Activated naive CD4-positive, alpha-beta T cell treated with anti-CD3 and anti-CD28 coated beads, Interleukin-2, amount 50 U/mL, for 72 hours (primary cell): Measurements from ENCODE around the gene GRPR. TPM values are rescaled to one million over a fixed set of nuclear protein-coding genes. Genes with fewer than 3 reads are reported as not detected.
A peak's percentile ranks its signal among the peaks of the same experiment; 100 is the strongest.

Experiments used
- ATAC-seq, 2 donors: fragments of 150-1000 bp; cut with Tn5 transposase; 2 replicates each; pipeline ENCODE4 v1.10.0; 2021; ENCODE audit warnings: mild to moderate bottlenecking in 2 of 2, moderate library complexity in 2 of 2
- DNase-seq, 2 donors: peaks; one replicate each; pipeline ENCODE4 v3.0.0; 2021 to 2022; ENCODE audit warnings: low spot score in 2 of 2
- H3K27ac Mint-ChIP-seq, 2 donors: one replicate each; pipeline ENCODE4 v1.8.0; 2022; ENCODE audit warnings: mild to moderate bottlenecking in 2 of 2, mixed read lengths in 2 of 2
- H3K36me3 Mint-ChIP-seq, 2 donors: one replicate each; pipeline ENCODE4 v1.8.0; 2022; ENCODE audit warnings: mixed read lengths in 2 of 2
- H3K9me3 Mint-ChIP-seq, 2 donors: one replicate each; pipeline ENCODE4 v1.8.0; 2022; ENCODE audit warnings: mixed read lengths in 2 of 2
- total RNA-seq, 2 donors: library from RNA; stranded (reverse); gene quantifications; one replicate each; pipeline ENCODE4 v1.2.3, GENCODE V29; 2022

Gene GRPR
- total RNA-seq: not detected

DNA sequence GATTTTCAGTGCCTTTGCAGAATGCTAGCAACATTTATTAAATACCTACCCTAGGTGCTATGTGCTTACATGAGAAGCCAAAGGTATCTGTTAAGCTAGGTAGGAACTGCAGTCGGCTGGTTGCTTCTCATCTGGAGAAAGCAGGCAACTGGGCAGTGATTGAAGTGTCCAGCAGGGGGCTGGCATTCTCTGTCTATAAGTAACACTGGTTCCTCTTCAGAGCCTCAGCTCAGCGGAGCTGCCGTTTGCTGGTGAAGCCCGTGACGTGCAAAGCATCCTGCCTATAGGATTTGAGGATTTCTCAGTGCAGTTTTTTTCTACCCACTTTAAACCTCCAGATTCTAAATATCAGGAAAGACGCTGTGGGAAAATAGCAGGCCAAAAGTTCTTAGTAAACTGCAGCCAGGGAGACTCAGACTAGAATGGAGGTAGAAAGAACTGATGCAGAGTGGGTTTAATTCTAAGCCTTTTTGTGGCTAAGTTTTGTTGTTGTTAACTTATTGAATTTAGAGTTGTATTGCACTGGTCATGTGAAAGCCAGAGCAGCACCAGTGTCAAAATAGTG, at the start of gene GRPR:
TSS of gene GRPR (plus strand) at position 344 of the 565 bp plus-strand sequence. CDS start 389 bp downstream, outside the sequence.
- no peak within 1 kb of the TSS for H3K27ac Mint-ChIP-seq
- H3K36me3 Mint-ChIP-seq: peaks cover 0 to 5% of the 10 kb centered on the region in 2 donors
- peaks cover 0 to 4% of the 10 kb centered on the region in 2 donors for H3K9me3 Mint-ChIP-seq
- ATAC-seq (peak; percentile 65 to 76), DNase-seq (peak; percentile 25 to 54)

DNA sequence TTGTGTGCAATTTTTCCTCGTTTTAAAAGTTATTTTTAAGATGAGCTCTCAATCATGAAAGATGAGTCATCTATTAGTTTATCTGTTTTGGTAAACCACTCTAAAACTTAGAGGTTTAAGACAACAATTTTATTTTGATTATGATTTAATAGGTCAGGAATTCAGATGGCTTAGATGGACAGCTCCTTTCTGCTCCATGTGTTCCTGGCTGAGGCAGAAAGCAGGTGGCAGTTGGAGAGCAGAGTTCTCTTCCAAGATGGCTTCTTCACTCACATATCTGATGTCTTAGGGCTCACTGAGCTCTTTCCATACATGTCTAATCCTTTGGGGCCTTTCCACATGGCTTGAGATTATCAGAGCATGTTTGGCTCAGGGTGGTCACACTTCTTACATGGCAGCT, 48.3 kb upstream of the GRPR start:
- Mint-ChIP-seq H3K27ac (no peak overlapping the region), H3K36me3 (no peaks in the 10 kb centered on the region), H3K9me3 (no peaks in the 10 kb centered on the region)
- no peak for ATAC-seq
- no peak for DNase-seq

DNA sequence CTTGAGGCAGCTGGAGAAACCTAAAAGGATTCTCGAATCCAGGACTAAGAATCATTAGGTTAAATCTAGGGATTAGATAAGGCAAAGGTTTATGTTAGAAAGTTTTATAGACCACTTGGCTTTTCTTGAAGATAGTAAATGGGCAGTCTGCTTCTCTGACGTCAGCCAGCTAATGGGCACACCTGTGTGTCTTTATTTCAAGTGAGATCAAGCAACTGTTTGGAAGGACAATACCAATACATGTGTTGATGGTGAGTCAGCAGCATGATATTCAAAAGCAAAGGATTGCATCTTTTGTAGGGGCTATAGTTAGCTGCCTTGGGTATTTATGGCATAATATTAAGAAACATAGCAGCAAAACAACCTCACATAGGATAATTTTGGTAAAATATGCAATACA, 46.5 kb upstream of the GRPR start:
- no peak for ATAC-seq
- no peaks in the 10 kb centered on the region for H3K36me3 Mint-ChIP-seq

DNA sequence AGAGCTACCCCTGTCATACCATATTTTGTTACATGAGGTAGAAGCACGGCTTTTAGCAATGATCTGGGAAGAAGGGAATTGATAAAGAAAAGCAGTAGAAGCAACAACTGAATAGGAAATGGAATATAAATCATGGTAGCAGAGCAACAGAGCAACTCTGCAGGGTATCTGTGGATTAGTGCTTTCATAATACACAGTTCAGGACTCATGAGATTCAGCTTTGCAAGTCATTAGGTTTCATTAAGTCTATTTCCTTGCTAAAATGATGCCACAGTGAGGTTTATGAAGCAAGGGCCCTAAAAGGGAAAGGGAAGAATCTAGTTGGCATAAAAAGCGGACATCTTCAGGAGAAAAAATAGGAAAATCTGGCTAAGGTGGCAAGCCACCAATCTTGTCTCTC, 45.6 kb upstream of the GRPR start:
- no peak for DNase-seq
- ATAC-seq: no peak
- H3K9me3 Mint-ChIP-seq: no peaks in the 10 kb centered on the region
- no peaks in the 10 kb centered on the region for H3K36me3 Mint-ChIP-seq
- H3K27ac Mint-ChIP-seq: no peak overlapping the region

More for the DNA sequence above, 46.5 kb upstream of the GRPR start:
- Mint-ChIP-seq H3K9me3 (no peaks in the 10 kb centered on the region), H3K27ac (no peak overlapping the region)
- no peak for DNase-seq

DNA sequence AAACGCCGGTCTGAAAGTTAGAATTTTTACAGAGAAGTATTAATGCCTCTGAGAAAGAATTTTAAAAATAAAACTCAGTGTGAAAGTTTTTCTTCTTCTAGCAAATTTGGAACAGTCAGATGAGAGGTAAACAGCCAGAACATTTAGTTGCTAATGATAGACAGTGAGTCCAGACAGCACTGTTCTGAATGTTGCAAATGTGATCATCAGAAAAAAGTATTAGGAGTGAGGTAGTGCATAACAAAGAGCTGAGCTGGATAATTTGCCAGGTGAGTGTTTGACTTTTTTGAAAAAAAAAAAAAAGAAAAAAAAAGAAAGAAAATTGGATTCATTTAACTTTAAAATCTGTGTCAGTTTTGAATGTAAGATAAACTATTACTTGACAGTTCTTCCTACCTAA, 42.0 kb upstream of the GRPR start:
- ATAC-seq: no peak
- Mint-ChIP-seq H3K36me3 (no peaks in the 10 kb centered on the region), H3K27ac (no peak overlapping the region), H3K9me3 (no peaks in the 10 kb centered on the region)
- no peak for DNase-seq

DNA sequence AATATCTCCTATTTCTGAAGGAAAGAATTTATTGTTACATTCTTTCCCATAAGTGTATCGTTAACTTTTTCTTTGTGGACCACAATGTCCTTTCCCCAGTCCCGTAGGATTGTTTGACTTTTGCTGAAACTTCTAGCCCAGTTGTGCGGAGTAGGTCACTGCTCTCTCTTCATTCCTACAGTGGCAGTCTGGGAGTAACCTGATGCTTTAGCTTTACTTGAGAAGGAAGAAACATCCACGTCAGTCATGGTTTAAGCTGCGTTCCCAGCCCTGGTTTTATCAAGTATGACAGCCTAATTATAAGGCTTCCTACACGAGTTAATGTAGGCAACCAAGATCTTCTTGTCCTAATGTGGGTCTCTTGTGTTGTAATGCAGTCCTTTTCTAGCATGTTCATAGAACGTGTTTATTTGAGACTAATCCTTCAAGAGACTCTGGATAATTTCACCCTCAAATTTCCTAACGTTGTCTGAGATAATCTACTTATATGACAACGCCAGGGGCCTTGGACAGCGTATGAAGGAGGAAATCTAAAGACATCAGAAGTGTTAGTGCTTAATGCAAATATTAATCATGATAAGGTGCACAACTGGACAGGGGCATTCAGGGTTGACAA, 40.8 kb upstream of the GRPR start:
- no peak overlapping the region for H3K27ac Mint-ChIP-seq
- no peak for ATAC-seq
- H3K9me3 Mint-ChIP-seq: no peaks in the 10 kb centered on the region
- DNase-seq: no peak
- no peaks in the 10 kb centered on the region for H3K36me3 Mint-ChIP-seq

DNA sequence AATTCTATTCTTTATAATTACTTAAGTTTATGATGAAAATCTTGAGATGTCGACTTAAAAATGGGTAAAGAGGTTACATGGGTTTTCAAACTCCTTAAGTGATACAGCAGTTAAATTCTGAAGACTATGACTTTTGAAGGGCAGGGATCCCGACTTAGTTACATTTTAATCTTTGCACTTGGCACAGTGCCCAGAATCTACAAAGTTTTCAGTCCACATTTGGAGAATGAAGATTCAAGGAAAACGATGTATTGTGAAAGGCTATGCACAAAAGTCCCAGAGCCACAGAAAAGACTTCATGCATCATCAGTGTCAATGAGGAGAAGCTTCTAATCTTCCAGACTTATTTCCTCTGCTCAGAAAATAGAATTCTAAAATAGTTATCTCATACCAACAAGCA, 36.3 kb upstream of the GRPR start:
- DNase-seq (no peak), ATAC-seq (no peak)
- no peak overlapping the region for H3K27ac Mint-ChIP-seq
- no peaks in the 10 kb centered on the region for H3K36me3 Mint-ChIP-seq
- H3K9me3 Mint-ChIP-seq: no peaks in the 10 kb centered on the region

DNA sequence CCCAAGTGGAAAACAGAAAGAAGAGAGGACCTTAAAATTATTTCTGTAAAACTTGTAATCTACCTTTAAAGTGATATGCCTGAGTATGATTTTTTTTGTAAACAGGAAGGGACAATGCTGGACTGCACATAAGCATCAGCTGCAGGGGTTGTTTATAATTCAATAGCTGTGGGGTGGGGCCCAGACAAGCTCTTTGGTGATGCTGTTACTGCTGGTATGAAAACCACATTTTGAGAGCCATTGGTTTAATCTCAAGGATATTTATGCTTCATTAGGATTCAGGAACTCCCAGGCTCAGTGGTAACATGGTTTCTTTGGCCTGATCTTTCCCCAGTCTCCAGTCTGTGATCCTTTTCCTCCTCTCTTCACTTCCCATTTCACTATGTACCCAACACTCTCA, 34.3 kb upstream of the GRPR start:
- no peak for DNase-seq
- ATAC-seq: no peak
- no peaks in the 10 kb centered on the region for H3K9me3 Mint-ChIP-seq
- no peaks in the 10 kb centered on the region for H3K36me3 Mint-ChIP-seq
- H3K27ac Mint-ChIP-seq: no peak overlapping the region

DNA sequence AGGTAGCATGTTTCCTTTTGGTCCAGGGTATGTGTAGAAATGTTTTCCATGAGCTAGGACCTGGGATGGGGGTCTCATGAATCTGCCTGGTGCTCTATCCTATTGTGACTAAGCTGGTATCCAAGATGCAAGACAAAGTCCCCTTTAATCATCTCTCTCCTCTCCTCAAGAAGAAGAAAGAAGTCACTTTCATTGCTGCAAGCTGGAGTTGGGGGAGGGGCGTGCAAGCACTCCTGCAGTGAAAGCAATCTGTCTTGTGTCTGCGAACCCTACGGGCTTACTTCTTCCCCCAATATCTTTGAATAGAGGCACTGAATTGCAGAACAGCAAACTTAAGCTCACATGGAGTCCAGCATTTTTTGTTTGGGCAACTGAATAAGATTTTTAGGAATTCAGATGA, 27.2 kb upstream of the GRPR start:
- no peak for DNase-seq
- ATAC-seq: no peak
- Mint-ChIP-seq H3K36me3 (no peaks in the 10 kb centered on the region), H3K9me3 (no peaks in the 10 kb centered on the region), H3K27ac (no peak overlapping the region)

DNA sequence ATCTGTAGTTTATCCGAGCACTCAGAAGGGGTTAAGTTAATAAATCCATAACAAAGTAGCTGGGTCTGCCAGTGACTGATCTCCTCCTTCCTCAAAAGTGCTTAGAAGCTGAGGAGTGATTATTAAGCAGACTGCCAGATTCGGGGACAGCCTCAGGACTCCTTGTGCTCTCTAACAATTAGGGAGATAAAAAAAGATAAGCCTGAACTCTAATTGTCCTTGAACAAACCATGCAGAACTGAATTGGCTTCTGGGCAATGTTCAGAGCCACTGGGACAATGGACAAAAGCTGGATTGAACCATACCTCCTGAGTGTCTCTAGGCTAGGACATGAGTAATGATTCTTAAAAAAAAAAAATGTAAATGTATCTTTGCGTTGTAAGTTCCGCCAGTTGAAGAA, 22.7 kb upstream of the GRPR start:
- ATAC-seq: no peak
- DNase-seq: no peak
- no peaks in the 10 kb centered on the region for H3K36me3 Mint-ChIP-seq
- no peaks in the 10 kb centered on the region for H3K9me3 Mint-ChIP-seq
- no peak overlapping the region for H3K27ac Mint-ChIP-seq

DNA sequence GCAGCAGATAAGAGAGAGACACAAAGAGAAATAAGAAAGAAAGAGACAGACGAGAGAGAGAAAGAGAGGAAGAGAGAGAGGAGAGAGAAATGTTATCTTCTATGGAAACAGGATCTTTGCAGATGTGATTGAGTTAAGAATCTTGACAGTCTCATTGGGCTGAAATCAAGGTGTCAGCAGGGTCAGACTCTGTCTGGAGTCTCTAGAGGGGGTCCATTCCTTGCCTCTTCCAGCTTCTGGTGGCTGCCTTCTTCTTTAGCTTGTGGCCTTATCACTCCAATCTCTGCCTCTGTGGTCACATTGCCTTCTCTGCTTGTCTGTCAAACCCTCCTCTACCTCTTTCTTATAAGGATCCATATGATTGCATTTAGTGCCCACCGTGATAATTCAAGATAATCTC, 21.8 kb upstream of the GRPR start:
- Mint-ChIP-seq H3K9me3 (no peaks in the 10 kb centered on the region), H3K27ac (no peak overlapping the region), H3K36me3 (no peaks in the 10 kb centered on the region)
- ATAC-seq (no peak), DNase-seq (no peak)

DNA sequence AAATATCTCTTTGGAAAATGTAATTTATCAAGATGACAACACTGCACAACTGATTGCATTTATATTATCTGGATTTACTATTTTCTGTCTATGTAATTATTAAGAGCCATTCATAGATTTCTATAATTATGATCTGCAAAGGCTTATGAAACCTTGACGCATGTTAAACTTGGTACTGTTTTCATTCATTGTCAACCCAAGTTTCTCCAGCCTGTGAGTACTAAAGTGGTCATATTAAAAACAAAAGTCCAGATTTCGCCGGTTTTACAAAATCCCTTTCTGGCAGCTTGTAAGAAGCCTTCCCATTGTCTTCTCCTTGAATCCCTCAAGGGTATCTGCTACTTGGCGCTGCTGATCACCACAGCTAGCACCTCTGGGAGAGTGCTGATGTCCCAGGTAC, 19.7 kb upstream of the GRPR start:
- H3K9me3 Mint-ChIP-seq: no peaks in the 10 kb centered on the region
- DNase-seq (no peak), ATAC-seq (no peak)
- no peaks in the 10 kb centered on the region for H3K36me3 Mint-ChIP-seq
- no peak overlapping the region for H3K27ac Mint-ChIP-seq

DNA sequence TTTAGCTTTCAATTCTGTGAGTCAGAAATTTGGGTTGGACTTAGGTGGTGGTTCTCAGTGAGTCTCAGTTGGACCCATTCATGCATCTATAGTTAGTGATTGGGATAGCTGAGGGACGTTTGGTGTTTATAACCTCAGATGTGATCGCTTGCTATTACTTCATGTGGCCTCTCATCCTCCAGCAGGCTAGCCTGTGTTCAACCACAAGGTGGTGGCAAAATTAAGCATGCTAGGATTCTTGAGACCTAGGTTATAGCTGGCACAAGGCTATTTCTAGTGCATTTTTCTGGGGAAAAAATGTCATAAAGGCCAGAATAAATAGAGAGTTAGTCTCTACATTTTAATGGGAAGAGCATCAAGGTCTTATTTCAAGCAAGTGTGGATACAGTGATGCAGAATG, 10.9 kb upstream of the GRPR start:
- no peak overlapping the region for H3K27ac Mint-ChIP-seq
- ATAC-seq (no peak), DNase-seq (no peak)
- no peaks in the 10 kb centered on the region for H3K9me3 Mint-ChIP-seq
- H3K36me3 Mint-ChIP-seq: no peaks in the 10 kb centered on the region

DNA sequence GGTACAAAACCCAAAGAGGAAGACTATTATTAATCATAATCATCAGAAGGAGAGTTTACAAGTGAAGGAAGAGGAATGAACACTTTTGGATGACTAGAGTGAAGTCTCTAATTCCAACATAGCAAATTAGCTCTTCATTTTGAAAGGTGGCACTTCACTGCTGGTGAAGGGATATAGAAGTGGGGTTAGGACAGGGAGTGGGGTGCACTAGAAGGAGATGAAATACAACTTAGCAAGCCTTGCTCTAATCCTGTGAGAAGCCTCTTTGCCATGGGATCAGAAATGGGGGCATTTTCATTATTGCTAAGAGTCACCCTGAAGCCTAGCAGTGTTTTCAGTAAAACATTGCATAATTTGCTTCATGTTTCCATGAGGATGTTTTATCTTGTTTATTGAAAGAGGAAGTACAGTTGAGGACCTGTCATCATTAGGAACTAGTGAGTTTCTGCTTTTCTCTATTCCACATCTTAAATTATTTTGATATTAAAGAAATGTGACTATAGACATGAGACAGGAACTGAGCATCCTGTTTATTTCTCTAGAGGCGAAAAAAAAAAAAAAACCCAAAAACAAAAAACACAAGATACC, 9.3 kb upstream of the GRPR start:
- peaks cover 0 to 2% of the 10 kb centered on the region in 2 donors for H3K36me3 Mint-ChIP-seq
- H3K9me3 Mint-ChIP-seq: peaks cover 0 to 2% of the 10 kb centered on the region in 2 donors
- no peak overlapping the region for H3K27ac Mint-ChIP-seq
- DNase-seq (no peak), ATAC-seq (no peak)

DNA sequence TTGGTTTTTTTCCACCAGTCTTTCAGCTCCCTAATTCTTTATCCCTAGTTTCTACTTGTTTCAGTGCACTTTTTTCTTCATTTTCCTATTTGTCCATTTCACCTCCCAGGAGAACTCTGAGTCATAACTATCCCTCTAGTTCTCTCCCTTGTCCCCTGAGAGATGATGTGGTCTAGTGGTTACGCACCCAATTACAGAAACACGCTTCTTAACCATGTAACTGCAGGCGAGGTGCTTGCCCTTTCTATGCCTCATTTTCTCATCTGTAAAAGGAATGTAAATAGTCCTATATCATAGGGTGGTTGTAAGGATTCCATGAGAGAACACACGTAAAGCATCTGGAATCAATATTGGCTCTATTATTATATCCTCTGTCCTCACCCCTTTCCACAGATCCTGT, 8.8 kb upstream of the GRPR start:
- ATAC-seq: no peak
- Mint-ChIP-seq H3K27ac (no peak overlapping the region), H3K36me3 (peaks cover 0 to 5% of the 10 kb centered on the region in 2 donors), H3K9me3 (peaks cover 0 to 4% of the 10 kb centered on the region in 2 donors)
- DNase-seq: no peak

DNA sequence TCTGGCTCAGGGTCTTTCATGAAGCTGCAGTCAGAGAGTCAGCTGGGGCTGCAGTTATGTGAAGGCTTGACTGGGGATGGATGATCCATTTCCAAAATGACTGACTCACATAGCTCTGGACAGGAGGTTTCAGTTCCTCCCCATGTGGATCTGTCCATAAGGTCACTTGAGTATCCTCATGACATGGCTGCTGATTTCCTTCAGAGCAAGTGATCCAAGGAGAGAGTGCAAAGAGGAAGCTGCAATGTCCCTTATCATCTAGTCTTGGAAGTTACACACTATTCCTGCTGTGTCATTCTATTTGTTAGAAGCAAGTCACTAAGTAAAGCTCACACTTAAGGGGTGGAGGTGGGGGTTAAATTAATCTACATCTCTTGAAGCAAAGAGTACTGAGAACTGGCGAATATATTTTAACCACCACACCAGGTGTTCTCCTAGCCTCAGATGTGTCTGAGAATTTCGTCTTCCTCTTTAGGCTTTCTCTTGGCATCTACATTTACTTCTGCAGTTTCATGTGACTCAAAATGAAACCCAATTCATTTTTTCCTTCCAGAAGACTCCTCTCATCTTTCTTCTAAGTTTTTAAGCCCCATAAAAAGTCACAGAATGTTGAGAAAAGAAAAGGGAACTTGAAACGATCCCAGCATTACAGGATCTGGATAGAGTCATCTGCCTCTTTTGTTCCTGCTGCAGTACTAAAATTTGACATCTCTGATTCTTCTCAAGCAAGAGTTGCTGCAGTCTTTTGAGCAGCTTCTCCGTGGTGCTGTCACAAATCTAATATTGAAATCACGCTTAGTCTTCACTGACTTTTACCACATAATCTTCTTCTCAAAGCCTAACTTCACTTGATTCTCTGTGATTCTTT, 3.8 kb upstream of the GRPR start:
- Mint-ChIP-seq H3K9me3 (peaks cover 0 to 4% of the 10 kb centered on the region in 2 donors), H3K27ac (peak overlapping the region; percentile 68 to 75), H3K36me3 (peaks cover 0 to 5% of the 10 kb centered on the region in 2 donors)
- ATAC-seq (peak; percentile 82 to 91), DNase-seq (peak in 1 of 2 donors; percentile 2)

DNA sequence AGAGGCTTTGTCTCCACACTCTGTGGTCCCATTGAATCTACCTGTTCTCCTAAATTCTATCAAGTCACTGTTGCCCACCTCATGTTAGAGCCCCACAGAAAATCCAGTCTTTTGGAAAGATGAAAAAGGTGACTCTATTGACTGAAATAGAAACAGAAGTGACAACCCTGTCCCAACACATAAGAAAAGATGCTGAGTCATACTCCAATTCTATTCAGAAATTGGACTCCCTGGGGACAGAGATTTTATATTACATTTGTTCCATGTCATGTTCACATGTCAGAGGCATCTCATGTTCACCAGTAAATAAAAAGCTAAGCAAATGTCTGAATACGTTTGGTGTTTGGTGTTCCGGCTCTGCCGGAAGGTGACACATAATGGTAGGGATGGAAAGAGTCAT, 2.9 kb upstream of the GRPR start:
- H3K36me3 Mint-ChIP-seq: peaks cover 0 to 5% of the 10 kb centered on the region in 2 donors
- DNase-seq (no peak), ATAC-seq (no peak)
- H3K9me3 Mint-ChIP-seq: peaks cover 0 to 4% of the 10 kb centered on the region in 2 donors
- peak overlapping the region in 1 of 2 donors; percentile 75 for H3K27ac Mint-ChIP-seq
